H9 (cell line): Measurements from ENCODE around the gene C5orf15. TPM values are rescaled to one million over a fixed set of nuclear protein-coding genes. Genes with fewer than 3 reads are reported as not detected.
A peak's percentile ranks its signal among the peaks of the same experiment; 100 is the strongest.

Experiments used
- DNase-seq: peaks from one replicate; pipeline ENCODE4 v3.0.0-alpha.2; 2017
- H2AFZ ChIP-seq: one replicate; pipeline ENCODE4 v1.6.1; 2013; ENCODE audit warnings: mild to moderate bottlenecking, low read length, control low read depth, moderate library complexity
- H2AK5ac ChIP-seq: 2 replicates; pipeline ENCODE4 v1.6.1; 2013; ENCODE audit warnings: low read length, control low read depth, mixed read lengths; ENCODE audit not compliant: insufficient read length
- H2BK120ac ChIP-seq: one replicate; pipeline ENCODE4 v1.6.1; 2013; ENCODE audit warnings: low read depth, mild to moderate bottlenecking, low read length, control low read depth, inconsistent platforms; ENCODE audit not compliant: poor library complexity, severe bottlenecking
- H2BK12ac ChIP-seq: 2 replicates; pipeline ENCODE4 v1.6.1; 2013; ENCODE audit warnings: low read length, control low read depth, mixed read lengths, low read depth; ENCODE audit not compliant: insufficient read length
- H2BK15ac ChIP-seq: 2 replicates; pipeline ENCODE4 v1.6.1; 2013; ENCODE audit warnings: low read depth, low read length, control low read depth
- H2BK20ac ChIP-seq: one replicate; pipeline ENCODE4 v1.6.1; 2013; ENCODE audit warnings: low read depth, mild to moderate bottlenecking, low read length, control low read depth, inconsistent platforms; ENCODE audit not compliant: poor library complexity, severe bottlenecking
- H2BK5ac ChIP-seq: 2 replicates; pipeline ENCODE4 v1.6.1; 2013; ENCODE audit warnings: low read length, control low read depth, mixed read lengths; ENCODE audit not compliant: insufficient read length
- H3K14ac ChIP-seq: 2 replicates; pipeline ENCODE4 v1.6.1; 2013; ENCODE audit warnings: low read length, control low read depth; ENCODE audit not compliant: insufficient read depth
- H3K18ac ChIP-seq: 2 replicates; pipeline ENCODE4 v1.6.1; 2013; ENCODE audit warnings: low read depth, mild to moderate bottlenecking, mixed read lengths, low read length, control low read depth; ENCODE audit not compliant: insufficient read length
- H3K23ac ChIP-seq: 2 replicates; pipeline ENCODE4 v1.6.1; 2013; ENCODE audit warnings: low read length, control low read depth, mixed read lengths, low read depth; ENCODE audit not compliant: insufficient read length
- H3K23me2 ChIP-seq: 2 replicates; pipeline ENCODE4 v1.6.1; 2013; ENCODE audit warnings: low read depth, mild to moderate bottlenecking, mixed read lengths, low read length, control low read depth; ENCODE audit not compliant: insufficient read length, poor library complexity, severe bottlenecking
- H3K27ac ChIP-seq: 2 replicates; pipeline ENCODE4 v1.5.1; 2013; ENCODE audit warnings: low read length, control low read depth, mixed read lengths, low read depth; ENCODE audit not compliant: insufficient read length
- H3K27me3 ChIP-seq: 2 replicates; pipeline ENCODE4 v1.6.1; 2013; ENCODE audit warnings: low read length, control low read depth, inconsistent platforms; ENCODE audit not compliant: insufficient read depth
- H3K4ac ChIP-seq: 2 replicates; pipeline ENCODE4 v1.6.1; 2013; ENCODE audit warnings: low read depth, mild to moderate bottlenecking, control low read depth, inconsistent platforms, low read length, moderate library complexity
- H3K4me1 ChIP-seq: 2 replicates; pipeline ENCODE4 v1.6.1; 2013; ENCODE audit warnings: low read length, control low read depth, inconsistent platforms; ENCODE audit not compliant: insufficient read depth
- H3K4me2 ChIP-seq: 2 replicates; pipeline ENCODE4 v1.6.1; 2013; ENCODE audit warnings: low read length, control low read depth, mixed read lengths; ENCODE audit not compliant: insufficient read length, insufficient read depth
- H3K56ac ChIP-seq: 2 replicates; pipeline ENCODE4 v1.6.1; 2013; ENCODE audit warnings: low read depth, mild to moderate bottlenecking, mixed read lengths, low read length, control low read depth; ENCODE audit not compliant: insufficient read length
- H3K79me1 ChIP-seq: 2 replicates; pipeline ENCODE4 v1.6.1; 2013; ENCODE audit warnings: low read depth, mild to moderate bottlenecking, moderate library complexity, low read length, control low read depth, inconsistent platforms; ENCODE audit not compliant: insufficient read depth, poor library complexity, severe bottlenecking
- H3K79me2 ChIP-seq: 2 replicates; pipeline ENCODE4 v1.6.1; 2013; ENCODE audit warnings: low read length, control low read depth, inconsistent platforms; ENCODE audit not compliant: insufficient read depth
- H3K9ac ChIP-seq: 2 replicates; pipeline ENCODE4 v1.6.1; 2013; ENCODE audit warnings: low read length, control low read depth, mixed read lengths; ENCODE audit not compliant: insufficient read length; ENCODE audit errors: extremely low read depth
- H3K9me3 ChIP-seq: one replicate; pipeline ENCODE4 v1.6.1; 2013; ENCODE audit warnings: low read depth, low read length, inconsistent platforms; ENCODE audit not compliant: control insufficient read depth
- H3T11ph ChIP-seq: one replicate; pipeline ENCODE4 v1.6.1; 2013; ENCODE audit warnings: mild to moderate bottlenecking, low read length, control low read depth, inconsistent platforms
- H4K20me1 ChIP-seq: one replicate; pipeline ENCODE4 v1.6.1; 2013; ENCODE audit not compliant: control insufficient read depth, insufficient read length, insufficient read depth
- H4K5ac ChIP-seq: 2 replicates; pipeline ENCODE4 v1.6.1; 2013; ENCODE audit warnings: low read depth, mild to moderate bottlenecking, mixed read lengths, low read length, control low read depth; ENCODE audit not compliant: insufficient read length
- H4K8ac ChIP-seq: replicated peaks from 2 replicates; pipeline ENCODE4 v1.6.1; 2013; ENCODE audit warnings: low read length, control low read depth, mixed read lengths, low read depth; ENCODE audit not compliant: insufficient read length
- H4K91ac ChIP-seq: 2 replicates; pipeline ENCODE4 v1.6.1; 2013; ENCODE audit warnings: low read depth, mild to moderate bottlenecking, moderate library complexity, mixed read lengths, low read length, control low read depth; ENCODE audit not compliant: insufficient read length
- H3K27ac Mint-ChIP-seq, 3 experiments: 2 replicates in 2 of 3; 3 replicates in 1 of 3; pipeline ENCODE4 v1.8.0; 2020 to 2021; ENCODE audit warnings: mixed read lengths in 3 of 3, mild to moderate bottlenecking in 1 of 3, moderate library complexity in 1 of 3
- H3K27me3 Mint-ChIP-seq: 2 replicates; pipeline ENCODE4 v1.8.0; 2021; ENCODE audit warnings: low read depth, mild to moderate bottlenecking, moderate library complexity, mixed read lengths
- H3K36me3 Mint-ChIP-seq, 3 experiments: 2 replicates in 2 of 3; 3 replicates in 1 of 3; pipeline ENCODE4 v1.8.0; 2020 to 2021; ENCODE audit warnings: low read depth in 3 of 3, mixed read lengths in 3 of 3; ENCODE audit not compliant: insufficient read depth in 1 of 3
- H3K4me1 Mint-ChIP-seq, 2 experiments: 2 replicates each; pipeline ENCODE4 v1.8.0; 2020; ENCODE audit warnings: mixed read lengths in 2 of 2
- H3K4me3 Mint-ChIP-seq, 2 experiments: 2 replicates in 1 of 2; 3 replicates in 1 of 2; pipeline ENCODE4 v1.8.0; 2020 to 2021; ENCODE audit warnings: mild to moderate bottlenecking in 2 of 2, mixed read lengths in 2 of 2, moderate library complexity in 1 of 2
- H3K9me3 Mint-ChIP-seq, 2 experiments: 2 replicates in 1 of 2; 3 replicates in 1 of 2; pipeline ENCODE4 v1.8.0; 2020; ENCODE audit warnings: mild to moderate bottlenecking in 2 of 2, mixed read lengths in 2 of 2, moderate library complexity in 1 of 2
- CTCF ChIP-seq: fragments of 200-600 bp; sonication (generic); conservative IDR thresholded peaks from 3 replicates; pipeline ENCODE4 v1.8.0; 2021; ENCODE audit warnings: antibody characterized with exemption, mild to moderate bottlenecking
- WGBS: extraction: QIAGEN DNeasy Blood & Tissue Kit; methylation state at CpG from one replicate; pipeline ENCODE4 v1.1.7; 2013; ENCODE audit warnings: missing lambda C conversion rate, low lambda C conversion rate, mixed read lengths; ENCODE audit not compliant: insufficient read length; ENCODE audit errors: extremely low coverage; 5-methylcytosine and 5-hydroxymethylcytosine counted together
- total RNA-seq: library from RNA; stranded (reverse); gene quantifications from 2 replicates; pipeline ENCODE4 v1.2.1, GENCODE V29; 2021

The C5orf15 gene
- total RNA-seq, 1 experiment from 2014 or later = 33.4 TPM

GRCh38 chr5:133967698-133968203, 674 bp downstream of the C5orf15 start:
- Histone ChIP-seq H3K4me1 (no peaks in the 10 kb centered on the region), H2BK15ac (no peak overlapping the region), H4K91ac (no peak overlapping the region), H3K79me2 (peaks cover 3% of the 10 kb centered on the region; the same call in 1 of the 2 replicates), H4K8ac (no peak overlapping the region), H3K4me2 (peak overlapping the region; percentile 96), H3K9me3 (no peaks in the 10 kb centered on the region), H3K14ac (peak overlapping the region; percentile 91), H3K27me3 (no peaks in the 10 kb centered on the region), H2BK5ac (no peak overlapping the region), H3K23me2 (peaks cover 7% of the 10 kb centered on the region), H3K56ac (no peak overlapping the region), H2BK120ac (no peak overlapping the region), H3K23ac (no peak overlapping the region), H2BK20ac (no peak overlapping the region), H3K4ac (no peak overlapping the region), H2AFZ (no peak overlapping the region), H4K5ac (no peak overlapping the region), H2AK5ac (no peak overlapping the region), H3K79me1 (no peaks in the 10 kb centered on the region), H3K18ac (peak overlapping the region; percentile 92), H3T11ph (no peak overlapping the region), H3K9ac (peak overlapping the region; percentile 74), H3K27ac (no peak overlapping the region), H4K20me1 (no peaks in the 10 kb centered on the region), H2BK12ac (no peak overlapping the region)
- peak overlapping the region; percentile 95 to 99 (median 99) for H3K27ac Mint-ChIP-seq
- H3K4me3 Mint-ChIP-seq = peak overlapping the region; percentile 99
- H3K4me1 Mint-ChIP-seq = peaks cover 10 to 11% of the 10 kb centered on the region in 2 experiments
- no peaks in the 10 kb centered on the region; the same call in 1 of the 2 replicates for H3K27me3 Mint-ChIP-seq
- DNase-seq = no peak
- WGBS = no CpG with 5 or more reads among the region's 12 CpGs
- peaks cover 2 to 16% (median 15%) of the 10 kb centered on the region in 3 experiments; a peak in 5 of 7 replicates for H3K36me3 Mint-ChIP-seq
- H3K9me3 Mint-ChIP-seq = no peaks in the 10 kb centered on the region
- TF ChIP-seq CTCF = no peak
